ENCODE measurements around the gene TMBIM6.

Gene TMBIM6

DNA sequence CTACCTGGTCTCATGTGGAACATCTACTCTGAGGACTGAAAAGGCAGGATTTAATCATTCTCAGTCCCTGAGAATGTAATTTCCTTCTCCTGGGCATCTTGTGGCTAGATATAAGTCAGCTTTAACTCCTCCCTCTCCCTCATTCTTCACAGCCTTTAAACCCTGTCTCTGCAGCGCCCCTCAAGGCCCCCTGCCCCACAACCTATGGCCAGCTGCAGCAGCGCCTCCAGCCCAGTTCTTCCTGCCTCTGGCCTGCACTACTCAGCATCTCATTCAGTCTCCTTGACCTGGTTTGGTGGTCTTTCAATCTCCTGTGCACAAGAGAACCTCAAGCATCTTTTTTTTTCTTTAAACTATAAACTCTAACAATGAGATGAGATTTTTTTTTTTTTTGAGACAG is 57.6 kb downstream of the TMBIM6 start:
- DNase-seq = no peak

DNA sequence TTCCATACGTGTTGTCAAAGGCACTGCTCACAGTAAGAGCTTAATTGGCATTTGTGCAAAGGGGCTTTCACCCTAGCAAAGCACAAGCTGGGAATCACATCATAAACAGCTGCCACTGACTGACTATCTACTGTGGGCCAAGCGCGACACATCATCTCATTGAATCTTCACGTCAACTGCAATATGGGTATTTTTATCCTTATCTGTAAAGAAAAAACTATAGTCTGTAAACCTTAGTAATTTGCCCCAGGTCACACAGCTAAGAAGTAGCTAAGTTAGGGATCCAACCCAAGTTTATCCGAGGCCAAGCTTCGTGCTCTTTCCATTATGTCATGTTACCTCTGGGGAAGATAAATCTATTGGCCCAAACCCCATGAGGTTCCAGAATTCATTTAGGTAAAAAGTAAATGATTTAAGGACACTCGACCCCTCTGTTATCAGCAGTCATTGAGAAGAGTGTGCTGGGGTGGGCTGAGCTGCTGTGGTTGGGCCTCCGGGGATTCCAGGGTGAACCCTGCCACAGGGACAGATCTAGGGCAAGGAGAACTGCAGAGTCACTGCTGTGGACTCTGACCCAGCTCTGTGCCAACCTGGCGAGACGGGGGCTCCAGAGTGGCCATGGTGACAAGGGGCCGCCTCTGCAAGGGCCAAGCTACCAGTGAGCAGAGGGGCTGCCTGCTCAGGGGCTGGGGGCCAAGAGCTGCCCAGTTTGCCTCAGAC is 59.2 kb downstream of the TMBIM6 start:
- DNase-seq = no peak

DNA sequence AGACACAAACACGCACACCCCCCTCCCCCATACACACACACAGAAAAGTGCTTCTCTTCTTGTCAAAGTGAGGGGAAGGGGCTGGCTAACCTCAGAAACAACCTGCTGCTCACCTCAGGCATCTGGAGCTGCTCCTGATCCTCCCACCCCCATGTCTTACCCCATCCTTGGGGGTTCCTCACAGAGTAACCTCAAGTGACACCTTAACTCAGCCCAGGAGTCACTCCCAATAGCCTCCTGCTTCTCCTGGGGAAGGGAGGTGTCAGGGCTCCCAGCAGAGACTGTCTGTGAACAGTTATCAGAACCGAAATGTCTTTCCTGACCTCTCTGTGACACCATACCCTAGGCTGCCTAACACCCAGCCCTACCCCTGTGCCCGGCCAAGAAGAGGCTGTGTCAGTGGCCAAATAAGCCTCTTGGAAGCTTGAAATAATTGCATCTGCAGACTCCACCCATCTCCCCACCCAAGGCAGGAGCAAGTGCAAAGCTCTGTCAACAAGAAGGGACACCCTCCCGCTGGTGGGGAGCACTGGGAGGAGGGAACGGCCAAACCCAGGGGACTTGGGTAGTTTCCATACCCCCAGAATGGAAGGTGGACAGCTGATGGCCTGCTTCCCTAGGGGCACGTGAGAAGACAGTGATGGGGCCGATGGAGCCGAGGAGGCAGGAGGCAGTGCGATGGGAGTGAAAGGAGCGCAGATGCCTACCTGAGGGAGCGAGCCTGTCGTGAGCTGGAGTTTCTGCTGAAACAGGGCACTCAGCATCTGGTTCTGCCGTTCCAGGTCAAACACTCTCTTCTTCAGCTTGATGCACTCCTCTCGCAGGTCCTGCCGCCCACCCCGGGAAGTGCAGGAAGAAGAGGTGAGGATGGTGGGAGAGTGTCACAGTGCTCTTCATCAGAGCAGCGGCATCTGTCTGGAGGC is 60.0 kb downstream of the TMBIM6 start:
- DNase-seq = no peak

DNA sequence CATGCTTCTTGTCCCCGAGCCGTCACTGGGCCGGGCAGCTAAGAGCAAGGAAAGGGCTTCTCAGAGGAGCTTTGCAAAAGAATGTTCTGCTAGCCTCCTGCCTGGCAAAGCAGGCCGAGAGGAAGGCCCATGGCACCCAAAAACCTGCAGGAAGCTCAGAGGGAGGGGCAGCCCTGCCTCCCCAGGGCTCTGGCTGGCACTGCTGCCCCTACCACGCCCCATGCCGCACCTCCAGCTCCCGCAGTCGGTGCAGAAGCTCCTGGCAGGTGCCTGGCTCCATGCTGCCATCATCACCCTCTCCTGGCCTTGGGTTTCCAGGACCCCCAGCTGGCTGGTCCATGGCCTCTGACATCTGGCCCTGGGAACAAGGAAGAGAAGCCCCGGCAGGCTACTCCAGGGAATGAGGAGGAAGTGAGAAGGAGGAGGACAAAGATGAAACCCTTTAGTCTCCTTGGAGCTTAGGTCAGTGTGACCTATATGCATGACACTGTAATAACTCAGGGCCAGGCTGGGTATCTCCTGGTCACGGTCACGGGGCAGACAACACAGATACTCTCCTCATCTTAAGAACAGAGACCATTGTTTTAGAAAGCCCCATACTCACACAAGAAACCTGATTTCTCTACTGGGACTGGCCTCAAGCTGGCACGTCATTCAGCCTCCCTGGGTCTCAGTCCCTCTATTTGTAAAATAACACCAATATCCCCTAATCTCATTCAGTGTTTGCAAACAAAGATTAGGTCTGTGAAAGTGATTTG is 62.5 kb downstream of the TMBIM6 start:
- no peak for DNase-seq

DNA sequence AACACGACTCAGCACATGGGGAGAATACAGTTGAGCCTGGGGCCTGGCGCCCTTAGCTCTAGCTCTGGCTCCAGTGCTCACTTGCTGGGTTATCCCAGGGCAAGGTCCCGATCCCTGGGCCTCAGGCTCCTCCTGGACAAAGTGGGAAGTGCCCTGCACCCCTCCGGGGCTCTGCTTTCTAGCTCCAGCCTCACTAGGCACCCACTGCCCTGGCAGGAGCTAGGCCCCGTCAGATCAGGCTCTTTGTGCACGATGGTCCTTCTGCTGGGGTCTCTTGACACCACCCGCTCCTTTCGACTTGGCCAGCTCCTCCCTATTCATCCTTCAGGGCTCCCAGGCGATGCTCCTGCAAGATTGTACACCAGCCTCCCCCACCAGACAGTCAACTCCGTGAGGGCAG is 63.5 kb downstream of the TMBIM6 start:
- DNase-seq = no peak

DNA sequence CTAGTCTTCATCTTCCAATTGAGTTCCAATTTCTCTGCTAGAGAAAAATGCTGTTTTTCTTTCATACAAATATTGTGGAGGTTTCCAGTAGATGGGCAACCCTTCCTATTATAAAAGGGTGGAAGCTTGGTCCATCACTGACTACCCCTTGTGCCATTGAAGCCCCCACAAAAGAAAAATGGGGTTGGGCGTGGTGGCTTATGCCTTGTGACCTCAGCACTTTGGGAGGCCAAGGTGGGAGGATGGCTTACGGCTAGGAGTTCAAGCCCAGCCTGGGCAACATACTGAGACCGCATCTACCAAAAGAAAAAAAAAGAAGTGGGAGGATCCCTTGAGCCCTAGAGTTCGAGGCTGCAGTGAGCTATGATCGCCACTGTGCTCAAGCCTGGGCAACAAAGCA is 64.1 kb downstream of the TMBIM6 start:
- no peak for DNase-seq

DNA sequence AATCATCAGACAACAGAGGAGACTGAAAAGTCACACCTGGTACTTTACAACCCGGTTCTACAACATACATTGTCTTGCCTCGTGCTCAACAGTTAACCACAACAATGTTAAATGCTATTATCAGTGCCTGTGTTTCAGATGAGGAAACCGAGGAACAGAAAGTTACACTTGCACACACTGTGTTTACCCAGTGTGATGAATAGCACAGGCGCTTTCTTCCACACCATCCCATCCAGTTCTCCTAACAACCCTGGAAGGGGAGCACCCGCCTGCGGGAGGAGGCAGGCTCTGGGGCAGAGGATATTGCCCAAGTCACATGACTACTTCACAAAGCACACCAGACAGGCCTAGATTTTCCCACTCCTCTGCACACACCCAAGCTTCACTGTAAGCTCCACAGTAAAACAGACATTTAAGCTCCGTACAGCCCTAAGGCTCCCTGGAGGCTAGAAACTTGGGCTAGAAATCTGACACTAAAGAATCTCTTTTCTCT is 65.0 kb downstream of the TMBIM6 start:
- DNase-seq = no peak

DNA sequence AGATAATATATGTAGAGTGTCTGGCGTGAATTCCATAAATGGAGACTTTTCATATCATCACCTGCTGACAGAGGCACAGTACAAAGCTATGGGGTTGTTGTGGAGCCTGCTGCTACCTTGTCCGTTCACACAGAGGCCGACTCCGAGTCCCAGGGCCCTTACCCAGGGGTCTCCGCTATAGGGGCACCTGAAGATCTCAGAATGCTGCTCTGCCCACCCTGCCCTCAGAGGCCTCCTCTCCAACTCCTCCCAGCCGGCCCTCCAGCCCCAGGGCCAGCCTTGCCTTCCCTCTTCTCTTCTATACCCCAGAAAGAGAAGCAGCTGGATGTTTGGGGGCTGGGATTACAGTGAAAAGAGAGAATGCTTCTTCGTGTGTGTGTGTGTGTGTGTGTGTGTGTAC is 65.5 kb downstream of the TMBIM6 start:
- no peak for DNase-seq

DNA sequence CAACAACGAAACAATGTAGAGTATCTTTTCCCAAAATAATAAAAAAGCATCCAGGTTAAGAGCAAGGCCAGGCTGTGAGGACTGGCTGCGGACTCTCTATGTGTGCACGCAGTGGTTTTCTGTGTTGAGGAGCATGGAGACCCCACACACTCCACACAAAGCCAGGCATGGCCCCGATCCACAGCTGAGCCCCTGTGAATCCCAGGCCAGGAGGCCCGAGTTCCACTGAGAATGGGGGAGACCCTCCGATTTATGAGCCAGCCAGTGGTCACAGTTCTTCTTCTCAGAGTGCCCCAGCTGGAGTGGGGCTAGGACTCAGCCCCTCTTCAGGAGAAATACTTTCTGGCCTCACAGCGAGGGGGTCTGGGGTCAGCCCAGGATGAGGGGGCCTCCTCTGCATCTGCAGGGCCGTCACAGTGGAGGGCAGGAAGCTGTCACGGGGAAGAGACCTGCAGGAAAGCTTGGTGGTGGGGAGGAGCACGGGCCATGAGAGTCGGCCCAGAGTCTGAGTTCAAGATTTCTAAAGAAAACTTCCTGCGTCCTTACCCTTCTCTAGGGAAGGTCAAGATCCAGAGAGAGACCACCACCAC is 66.7 kb downstream of the TMBIM6 start:
- no peak for DNase-seq

DNA sequence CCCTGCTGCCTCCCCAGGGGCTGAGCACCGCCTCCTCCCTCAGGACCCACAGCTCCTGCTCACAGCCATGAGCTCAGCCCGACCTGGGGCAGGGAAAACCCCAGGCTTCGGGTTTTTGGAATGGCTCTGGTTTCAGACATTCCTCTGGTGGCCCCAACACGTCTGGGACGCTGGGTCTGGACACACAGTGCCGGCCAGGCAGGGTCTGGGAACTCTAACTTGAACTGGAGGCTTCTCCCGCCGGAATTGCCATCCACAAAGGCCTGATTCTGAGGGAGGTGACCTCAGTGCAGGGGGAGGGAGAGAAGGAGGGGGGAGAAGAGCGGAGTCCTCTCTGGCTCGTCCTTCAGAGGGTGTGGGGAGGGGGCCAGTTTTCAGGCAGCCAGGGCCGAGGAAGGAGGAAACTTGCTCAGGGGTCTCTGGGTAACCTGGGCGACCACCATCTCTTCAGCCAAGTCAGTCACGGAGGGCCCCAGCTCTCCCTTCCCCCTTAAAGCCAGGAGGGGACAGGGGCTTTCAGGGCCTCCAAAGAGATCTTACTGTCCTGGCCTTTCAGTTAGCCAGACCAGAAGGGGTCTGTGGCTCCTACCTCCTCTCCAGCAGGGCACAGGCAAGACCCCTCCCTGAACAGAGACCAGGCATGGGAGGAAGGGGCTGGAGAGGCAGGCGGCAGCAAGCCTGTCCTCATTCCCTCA is 67.5 kb downstream of the TMBIM6 start:
- DNase-seq = no peak

DNA sequence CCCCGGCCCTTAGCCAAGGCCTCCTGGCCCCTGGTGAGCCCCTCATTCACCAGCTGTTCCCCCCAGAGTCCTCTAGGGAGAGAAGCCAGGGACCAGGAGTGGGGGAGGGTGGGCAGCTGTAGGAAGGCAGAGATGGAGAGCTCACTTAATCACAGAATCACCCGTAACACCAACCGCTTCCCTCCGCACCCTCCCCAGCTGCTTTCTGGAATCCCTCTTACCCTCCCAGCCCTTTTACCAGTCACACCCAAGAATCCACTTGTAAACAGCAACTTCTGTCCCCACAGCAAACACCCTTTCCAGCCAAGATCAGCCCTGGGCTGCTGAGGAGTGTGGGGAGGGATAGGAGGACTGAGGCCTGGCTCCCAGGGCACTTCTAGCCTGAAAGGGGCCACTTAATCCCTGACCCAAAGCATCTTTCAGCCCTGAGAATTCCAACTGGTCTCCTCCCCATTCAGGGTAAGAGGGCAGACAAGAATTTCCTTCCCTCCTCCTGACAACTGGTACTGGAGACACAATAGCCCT is 68.1 kb downstream of the TMBIM6 start:
- no peak for DNase-seq

DNA sequence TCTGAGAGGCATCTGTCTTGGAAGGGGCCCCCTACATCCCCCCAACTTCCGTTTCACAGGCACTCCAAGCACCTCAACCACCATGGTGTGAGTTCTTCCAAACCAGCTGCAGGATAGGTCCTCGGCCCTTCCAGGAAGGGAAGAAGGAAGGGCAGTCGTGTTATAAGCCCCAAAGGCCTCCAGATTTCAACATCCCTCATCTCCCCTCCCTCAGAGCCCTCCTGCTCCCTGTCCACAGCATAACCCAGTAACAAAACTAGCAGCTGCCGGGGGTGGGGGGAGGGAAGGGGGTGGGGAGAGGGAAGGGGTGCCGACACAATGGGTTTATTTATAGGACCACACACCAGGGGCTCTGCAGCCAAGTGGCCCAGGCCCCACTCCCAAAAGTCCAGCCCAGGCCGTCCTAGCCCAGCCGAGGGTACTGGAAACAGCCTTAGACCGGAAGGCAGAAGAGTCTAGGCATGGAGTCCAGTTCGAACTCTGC is 68.6 kb downstream of the TMBIM6 start:
- DNase-seq = no peak

DNA sequence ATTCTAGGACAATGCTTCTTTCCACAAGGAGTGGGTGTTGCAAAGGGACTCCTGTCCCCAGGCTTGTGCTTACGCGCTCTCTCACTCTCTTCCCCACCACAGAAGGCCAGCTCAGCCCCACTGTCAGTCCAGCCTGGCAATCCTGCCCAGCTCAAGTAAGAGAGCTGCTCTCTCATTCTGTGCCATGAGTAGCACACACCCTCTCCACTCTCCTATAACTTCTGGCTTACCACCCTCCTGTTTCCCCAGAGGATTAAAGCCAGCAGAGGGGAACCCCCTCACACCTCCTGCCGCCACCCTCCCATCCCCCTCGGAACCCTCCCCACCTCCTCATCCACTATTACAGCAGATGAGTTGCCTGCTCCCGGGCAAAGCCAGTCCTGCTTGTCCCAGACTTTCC is 69.8 kb downstream of the TMBIM6 start:
- no peak for DNase-seq

DNA sequence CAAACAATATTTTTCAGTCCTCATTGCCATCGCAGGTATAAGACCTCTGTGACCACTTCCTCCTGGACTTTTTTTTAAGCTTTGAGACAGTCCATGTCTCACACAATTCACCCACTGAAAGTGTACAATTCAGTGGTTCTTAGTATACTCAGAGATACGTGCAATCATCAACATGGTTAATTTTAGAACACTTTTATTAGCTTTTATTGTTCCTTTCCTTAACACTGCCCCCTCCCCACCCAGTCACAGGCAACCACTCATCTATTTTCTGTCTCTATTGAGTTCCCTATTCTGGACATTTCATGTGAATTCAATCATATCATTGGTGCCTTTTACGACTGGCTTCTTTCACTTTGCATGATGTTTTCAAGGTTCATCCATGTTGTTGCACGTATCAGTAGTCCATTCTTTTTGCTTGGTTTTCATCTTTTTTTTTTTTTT is 70.6 kb downstream of the TMBIM6 start:
- DNase-seq = no peak

DNA sequence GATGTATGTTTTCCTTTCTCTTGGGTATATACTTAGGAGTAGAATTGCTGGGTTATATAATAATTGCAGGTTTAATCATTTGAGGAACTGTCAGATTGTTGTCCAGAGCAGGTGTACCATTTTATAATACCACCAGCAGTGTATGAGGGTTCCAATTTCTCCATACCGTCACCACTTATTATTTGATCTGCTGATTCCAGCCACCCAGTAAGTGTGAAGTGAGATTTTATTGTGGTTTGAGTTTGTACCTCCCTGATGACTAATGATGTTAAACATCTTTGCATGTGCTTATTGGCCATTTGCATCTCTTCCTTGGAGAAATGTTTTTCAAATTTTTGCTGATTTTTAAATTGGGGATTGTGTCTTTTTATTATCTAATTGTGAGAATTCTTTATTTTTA is 71.8 kb downstream of the TMBIM6 start:
- DNase-seq = no peak

Measured in NCI-H1694 treated with DMSO at 0.1 percent for 48 hours (cell line).